ENCODE measurements around the gene RNPC3. TPM values are rescaled to one million over a fixed set of nuclear protein-coding genes. Genes with fewer than 3 reads are reported as not detected.

Gene RNPC3
- total RNA-seq, 1 experiment from 2014 or later: 8.1 TPM

- no peak overlapping the region for H3K4me3 Mint-ChIP-seq (ENCODE audit: unreplicated experiment)
- no TSS peak for BruUV-seq (replicated peaks)
- no peaks in the 10 kb centered on the region for H3K9me3 ChIP-seq
- H3K27me3 ChIP-seq (replicated peaks; ENCODE audit: control insufficient read depth, insufficient read depth, low read length): no peaks in the 10 kb centered on the region
- no peaks in the 10 kb centered on the region for H3K36me3 Mint-ChIP-seq (ENCODE audit: insufficient read depth, unreplicated experiment)
- H3K9me3 Mint-ChIP-seq (ENCODE audit: unreplicated experiment): no peaks in the 10 kb centered on the region
- POLR2A ChIA-PET: no interaction called here
- H3K27ac Mint-ChIP-seq (ENCODE audit: unreplicated experiment): no peak overlapping the region
- H3K36me3 ChIP-seq (ENCODE audit: control insufficient read depth, insufficient read depth, low read length): no peaks in the 10 kb centered on the region
- CTCF ChIA-PET: no interaction called here
- no peak for TF ChIP-seq CTCF (IDR thresholded peaks at IDR 0.05; ENCODE audit: insufficient read depth in 1 of 2, low read depth in 1 of 2, low read length in 1 of 2, severe bottlenecking in 1 of 2, unreplicated experiment in 1 of 2)
- DNase-seq: no peak
- no peaks in the 10 kb centered on the region for H3K4me1 ChIP-seq
- H3K4me1 Mint-ChIP-seq (ENCODE audit: low read depth, unreplicated experiment): no peaks in the 10 kb centered on the region
- intact Hi-C loops (cut with micrococcal nuclease; ENCODE audit: unreplicated experiment): no loop called here
- H3K4me3 ChIP-seq (ENCODE audit: low read depth, low read length): no peak overlapping the region
- H3K27me3 Mint-ChIP-seq (ENCODE audit: insufficient read depth, unreplicated experiment): no peaks in the 10 kb centered on the region
Measured at GRCh38 chr1:103520822-103521221, 4.7 kb upstream of the RNPC3 start.

- Histone ChIP-seq H3K27me3 (replicated peaks; ENCODE audit: control insufficient read depth, insufficient read depth, low read length) (no peaks in the 10 kb centered on the region), H3K36me3 (ENCODE audit: control insufficient read depth, insufficient read depth, low read length) (no peaks in the 10 kb centered on the region), H3K4me3 (ENCODE audit: low read depth, low read length) (no peak overlapping the region), H3K9me3 (no peaks in the 10 kb centered on the region), H3K4me1 (no peaks in the 10 kb centered on the region)
- no peaks in the 10 kb centered on the region for H3K27me3 Mint-ChIP-seq (ENCODE audit: insufficient read depth, unreplicated experiment)
- BruUV-seq (replicated peaks): no TSS peak
- no peak for DNase-seq
- intact Hi-C loops (cut with micrococcal nuclease; ENCODE audit: unreplicated experiment): no loop called here
- H3K4me3 Mint-ChIP-seq (ENCODE audit: unreplicated experiment): no peak overlapping the region
- no peak overlapping the region for H3K27ac Mint-ChIP-seq (ENCODE audit: unreplicated experiment)
- peaks cover 5% of the 10 kb centered on the region for H3K4me1 Mint-ChIP-seq (ENCODE audit: low read depth, unreplicated experiment)
- H3K36me3 Mint-ChIP-seq (ENCODE audit: insufficient read depth, unreplicated experiment): peaks cover 7% of the 10 kb centered on the region
- ChIA-PET POLR2A (no interaction called here), CTCF (no interaction called here)
- TF ChIP-seq CTCF (IDR thresholded peaks at IDR 0.05; ENCODE audit: insufficient read depth in 1 of 2, low read depth in 1 of 2, low read length in 1 of 2, severe bottlenecking in 1 of 2, unreplicated experiment in 1 of 2): no peak
- H3K9me3 Mint-ChIP-seq (ENCODE audit: unreplicated experiment): no peaks in the 10 kb centered on the region
Measured at GRCh38 chr1:103523346-103523745, 2.2 kb upstream of the RNPC3 start.

GRCh38 chr1:103525114-103525606 is 339 bp upstream of the RNPC3 start:
- Mint-ChIP-seq H3K9me3 (ENCODE audit: unreplicated experiment) (no peaks in the 10 kb centered on the region), H3K27me3 (ENCODE audit: insufficient read depth, unreplicated experiment) (no peaks in the 10 kb centered on the region), H3K4me3 (ENCODE audit: unreplicated experiment) (peak overlapping the region; percentile 98), H3K27ac (ENCODE audit: unreplicated experiment) (peak overlapping the region; percentile 98), H3K36me3 (ENCODE audit: insufficient read depth, unreplicated experiment) (peaks cover 10% of the 10 kb centered on the region), H3K4me1 (ENCODE audit: low read depth, unreplicated experiment) (peaks cover 6% of the 10 kb centered on the region)
- Histone ChIP-seq H3K27me3 (replicated peaks; ENCODE audit: control insufficient read depth, insufficient read depth, low read length) (no peaks in the 10 kb centered on the region), H3K36me3 (ENCODE audit: control insufficient read depth, insufficient read depth, low read length) (no peaks in the 10 kb centered on the region), H3K4me3 (ENCODE audit: low read depth, low read length) (peak overlapping the region; percentile 27), H3K9me3 (no peaks in the 10 kb centered on the region), H3K4me1 (no peaks in the 10 kb centered on the region)
- CTCF ChIA-PET: no interaction called here
- no TSS peak for BruUV-seq (replicated peaks)
- TF ChIP-seq CTCF (IDR thresholded peaks at IDR 0.05; ENCODE audit: insufficient read depth in 1 of 2, low read depth in 1 of 2, low read length in 1 of 2, severe bottlenecking in 1 of 2, unreplicated experiment in 1 of 2): no peak
- POLR2A ChIA-PET: interaction anchor here (0.6 kb wide), 1 partner anchor 42 kb away, joined by 3 read pairs; no protein-coding TSS in a partner anchor
- intact Hi-C loops (cut with micrococcal nuclease; ENCODE audit: unreplicated experiment): no loop called here
- DNase-seq: no peak
